Neural progenitor cell (in vitro differentiated cells): ENCODE measurements around the gene ZNF200.

ENCODE experiments used
- CTCF ChIP-seq: fragments of 200-600 bp; sonication (generic); IDR thresholded peaks from 2 replicates; pipeline ENCODE4 v1.5.1; 2017; ENCODE audit warnings: antibody characterized with exemption, mild to moderate bottlenecking
- EZH2 ChIP-seq: fragments of 200-600 bp; sonication (generic); IDR thresholded peaks from 2 replicates; pipeline ENCODE4 v1.6.1; 2017; ENCODE audit warnings: antibody characterized with exemption, mild to moderate bottlenecking, moderate library complexity

- TF ChIP-seq CTCF (no peak), EZH2 (no peak)
Measured at GRCh38 chr16:3268294-3268693, 33.3 kb upstream of the ZNF200 start.
